Right atrium auricular region (tissue), 2 donors: ENCODE data around the gene SYNDIG1. TPM values are rescaled to one million over a fixed set of nuclear protein-coding genes. Genes with fewer than 3 reads are reported as not detected.

Source experiments
- DNase-seq: peaks from one replicate; pipeline ENCODE4 v3.0.0-alpha.2; 2019; ENCODE audit warnings: low spot score
- H3K27ac ChIP-seq, 2 donors: fragments of 200-600 bp; sonication (generic); 1 replicate in 1 of 2; 2 replicates in 1 of 2; pipeline ENCODE4 v1.5.1; 2016 to 2019
- H3K27me3 ChIP-seq, 2 donors: fragments of 200-600 bp; sonication (generic); one replicate each; pipeline versions ENCODE4 v1.5.1 to v1.6.0; 2017 to 2019
- H3K36me3 ChIP-seq: fragments of 200-600 bp; sonication (generic); one replicate; pipeline ENCODE4 v1.5.1; 2016
- H3K4me1 ChIP-seq, 2 donors: fragments of 200-600 bp; sonication (generic); one replicate each; pipeline versions ENCODE4 v1.5.1 to v1.6.0; 2017 to 2019
- H3K4me3 ChIP-seq, 2 donors: fragments of 200-600 bp; sonication (generic); 1 replicate in 1 of 2; 2 replicates in 1 of 2; pipeline ENCODE4 v1.5.1; 2017 to 2019; ENCODE audit warnings: mild to moderate bottlenecking in 1 of 2, moderate library complexity in 1 of 2
- H3K9me3 ChIP-seq, 2 donors: fragments of 200-600 bp; sonication (generic); one replicate each; pipeline ENCODE4 v1.5.1; 2019
- total RNA-seq, 2 donors: library from RNA; depleted of rRNA; stranded (reverse); fragments of >200 nt; gene quantifications; one replicate each; pipeline ENCODE4 v1.1.0, GENCODE V29; 2016
- TF ChIP-seq, protein P1 (sequence below), 2 donors: fragments of 200-600 bp; sonication (generic); IDR thresholded peaks; one replicate each; pipeline ENCODE4 v1.5.1; 2019; ENCODE audit warnings: antibody characterized with exemption in 2 of 2

SYNDIG1 gene
- total RNA-seq, 2 donors from 2014 or later, result 21.7 to 38.1 TPM

DNA sequence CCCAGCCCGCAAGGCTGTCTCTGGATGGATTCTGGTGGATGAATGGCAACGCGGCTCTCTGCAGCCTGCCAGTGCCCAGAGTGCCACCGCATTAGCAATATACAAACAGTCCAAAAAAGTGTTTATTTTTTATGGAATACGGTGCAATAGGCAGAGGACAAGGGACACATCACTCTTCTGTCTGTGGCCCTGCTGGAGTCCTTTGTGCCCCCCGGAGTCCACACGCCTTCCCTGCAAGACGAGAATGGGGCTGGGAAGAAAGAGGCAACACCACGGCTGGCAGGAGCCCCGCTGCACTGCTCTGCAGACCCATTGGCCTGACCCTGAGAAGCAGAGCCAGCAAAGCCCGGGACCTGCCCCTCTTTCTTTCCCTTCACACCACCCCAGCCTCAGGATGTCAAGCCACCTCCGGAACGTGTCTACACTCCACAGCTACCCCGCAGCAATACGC, 196.3 kb downstream of the SYNDIG1 start:
- Histone ChIP-seq H3K4me1 (peaks cover 0 to 9% of the 10 kb centered on the region in 2 donors), H3K27me3 (no peaks in the 10 kb centered on the region), H3K36me3 (peaks cover 11% of the 10 kb centered on the region), H3K4me3 (no peak overlapping the region), H3K27ac (no peak overlapping the region), H3K9me3 (no peaks in the 10 kb centered on the region)
- TF ChIP-seq, protein P1, sequence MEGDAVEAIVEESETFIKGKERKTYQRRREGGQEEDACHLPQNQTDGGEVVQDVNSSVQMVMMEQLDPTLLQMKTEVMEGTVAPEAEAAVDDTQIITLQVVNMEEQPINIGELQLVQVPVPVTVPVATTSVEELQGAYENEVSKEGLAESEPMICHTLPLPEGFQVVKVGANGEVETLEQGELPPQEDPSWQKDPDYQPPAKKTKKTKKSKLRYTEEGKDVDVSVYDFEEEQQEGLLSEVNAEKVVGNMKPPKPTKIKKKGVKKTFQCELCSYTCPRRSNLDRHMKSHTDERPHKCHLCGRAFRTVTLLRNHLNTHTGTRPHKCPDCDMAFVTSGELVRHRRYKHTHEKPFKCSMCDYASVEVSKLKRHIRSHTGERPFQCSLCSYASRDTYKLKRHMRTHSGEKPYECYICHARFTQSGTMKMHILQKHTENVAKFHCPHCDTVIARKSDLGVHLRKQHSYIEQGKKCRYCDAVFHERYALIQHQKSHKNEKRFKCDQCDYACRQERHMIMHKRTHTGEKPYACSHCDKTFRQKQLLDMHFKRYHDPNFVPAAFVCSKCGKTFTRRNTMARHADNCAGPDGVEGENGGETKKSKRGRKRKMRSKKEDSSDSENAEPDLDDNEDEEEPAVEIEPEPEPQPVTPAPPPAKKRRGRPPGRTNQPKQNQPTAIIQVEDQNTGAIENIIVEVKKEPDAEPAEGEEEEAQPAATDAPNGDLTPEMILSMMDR (IDR thresholded peaks at IDR 0.05), result no peak
- DNase-seq, result no peak

DNA sequence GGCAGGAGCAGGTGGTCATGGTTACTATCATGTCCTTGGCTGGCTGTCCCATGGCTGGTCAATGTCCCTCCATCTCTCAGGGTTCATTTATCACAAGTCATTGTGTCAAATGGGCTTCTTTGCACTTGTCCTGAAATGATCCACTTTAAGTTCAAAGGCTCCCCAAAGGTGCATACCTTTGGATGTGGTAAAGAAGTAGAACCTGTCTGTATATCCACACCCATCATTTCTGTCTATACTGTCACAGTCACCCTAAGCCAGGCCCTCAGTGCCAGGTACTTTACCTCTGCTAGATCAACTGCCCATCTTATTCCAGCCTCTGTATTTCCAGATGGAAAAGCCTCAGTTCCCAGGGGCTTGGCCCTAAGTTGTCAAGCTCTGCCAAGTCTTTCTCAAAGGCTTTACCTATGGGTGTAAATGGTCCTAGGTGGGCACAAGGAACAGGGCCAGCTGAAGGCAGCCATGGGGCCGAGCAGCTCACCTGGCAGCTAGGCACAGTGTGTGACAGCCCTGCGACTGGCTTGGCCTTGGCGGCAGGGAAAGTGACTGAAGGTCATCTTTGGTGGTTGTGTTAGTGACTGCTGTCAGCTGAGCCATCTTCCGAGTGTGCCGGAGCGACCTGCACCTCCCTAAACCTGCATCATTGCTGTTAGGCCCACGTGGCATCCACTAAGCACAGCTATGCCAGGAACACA, 198.4 kb downstream of the SYNDIG1 start:
- TF ChIP-seq, protein P1 (IDR thresholded peaks at IDR 0.05), result no peak
- DNase-seq, result no peak

DNA sequence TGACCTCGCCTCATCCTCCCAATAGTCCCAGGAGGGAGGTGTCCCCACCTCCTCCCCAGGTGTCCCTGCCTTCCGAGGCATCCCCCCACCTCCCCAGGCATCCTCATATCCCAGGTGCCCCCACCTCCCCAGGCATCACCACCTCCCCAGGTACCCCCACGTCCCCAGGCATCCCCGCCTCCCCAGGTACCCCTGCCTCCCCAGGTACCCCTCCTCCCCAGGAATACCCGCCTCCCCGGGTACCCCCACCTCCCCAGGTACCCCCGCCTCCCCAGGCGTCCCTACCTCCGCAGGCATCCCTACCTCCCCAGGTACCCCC, 198.9 kb downstream of the SYNDIG1 start:
- Histone ChIP-seq H3K4me3 (no peak overlapping the region), H3K4me1 (no peaks in the 10 kb centered on the region), H3K9me3 (no peaks in the 10 kb centered on the region), H3K36me3 (peaks cover 11% of the 10 kb centered on the region), H3K27ac (no peak overlapping the region), H3K27me3 (no peaks in the 10 kb centered on the region)
- TF ChIP-seq, protein P1 (IDR thresholded peaks at IDR 0.05), result no peak
- DNase-seq, result no peak

More for the DNA sequence above, 198.4 kb downstream of the SYNDIG1 start:
- Histone ChIP-seq H3K36me3 (peaks cover 11% of the 10 kb centered on the region), H3K27me3 (no peaks in the 10 kb centered on the region), H3K27ac (no peak overlapping the region), H3K4me3 (no peak overlapping the region), H3K9me3 (no peaks in the 10 kb centered on the region), H3K4me1 (peaks cover 0 to 3% of the 10 kb centered on the region in 2 donors)

DNA sequence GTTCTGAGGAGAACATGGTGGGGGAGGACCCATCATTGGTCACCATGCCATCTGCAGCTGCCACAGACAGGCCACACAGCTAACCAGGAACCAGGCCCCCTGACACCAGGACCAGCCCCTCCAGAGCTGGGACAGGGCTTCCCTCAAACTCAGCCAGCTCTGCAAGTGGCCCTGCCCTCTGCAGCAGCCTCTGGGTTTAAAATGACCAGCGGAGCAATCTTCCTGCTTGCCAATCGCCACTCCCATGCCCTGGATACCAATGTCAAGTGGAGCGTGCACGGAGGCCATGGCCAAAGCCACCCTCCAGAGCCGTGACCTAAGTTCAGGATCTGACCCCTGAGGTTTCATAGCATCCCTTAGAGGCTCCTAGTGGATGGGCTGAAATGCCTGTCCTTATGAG, 199.4 kb downstream of the SYNDIG1 start:
- no peak overlapping the region for H3K4me3 ChIP-seq
- no peak for DNase-seq
- TF ChIP-seq, protein P1 (IDR thresholded peaks at IDR 0.05), result no peak
- H3K36me3 ChIP-seq, result peaks cover 11% of the 10 kb centered on the region
- H3K9me3 ChIP-seq, result no peaks in the 10 kb centered on the region
- no peak overlapping the region for H3K27ac ChIP-seq
- H3K4me1 ChIP-seq, result no peaks in the 10 kb centered on the region
- H3K27me3 ChIP-seq, result no peaks in the 10 kb centered on the region

DNA sequence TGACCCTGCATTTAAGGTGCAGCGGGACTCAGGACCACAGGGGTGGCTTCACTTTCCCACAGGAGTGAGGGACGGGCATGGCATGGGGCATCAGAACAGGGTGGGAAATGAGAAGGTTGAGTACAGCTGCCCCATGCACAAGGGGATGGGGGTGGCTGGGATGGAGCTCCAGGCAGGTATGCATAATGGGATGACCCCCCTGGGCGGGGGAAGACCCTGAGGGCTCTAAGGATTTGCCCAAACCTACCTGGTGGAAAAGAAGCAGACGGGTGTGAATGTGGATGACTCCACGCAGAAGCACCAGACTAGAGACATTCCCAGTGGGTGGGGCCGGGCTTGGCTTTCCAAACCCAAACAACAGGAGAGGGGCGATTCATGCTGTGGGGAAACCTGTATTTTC, 200.3 kb downstream of the SYNDIG1 start:
- TF ChIP-seq, protein P1 (IDR thresholded peaks at IDR 0.05), result no peak
- no peaks in the 10 kb centered on the region for H3K4me1 ChIP-seq
- no peak for DNase-seq
- H3K9me3 ChIP-seq, result no peaks in the 10 kb centered on the region
- no peak overlapping the region for H3K27ac ChIP-seq
- no peaks in the 10 kb centered on the region for H3K27me3 ChIP-seq
- no peak overlapping the region for H3K4me3 ChIP-seq
- peaks cover 11% of the 10 kb centered on the region for H3K36me3 ChIP-seq

DNA sequence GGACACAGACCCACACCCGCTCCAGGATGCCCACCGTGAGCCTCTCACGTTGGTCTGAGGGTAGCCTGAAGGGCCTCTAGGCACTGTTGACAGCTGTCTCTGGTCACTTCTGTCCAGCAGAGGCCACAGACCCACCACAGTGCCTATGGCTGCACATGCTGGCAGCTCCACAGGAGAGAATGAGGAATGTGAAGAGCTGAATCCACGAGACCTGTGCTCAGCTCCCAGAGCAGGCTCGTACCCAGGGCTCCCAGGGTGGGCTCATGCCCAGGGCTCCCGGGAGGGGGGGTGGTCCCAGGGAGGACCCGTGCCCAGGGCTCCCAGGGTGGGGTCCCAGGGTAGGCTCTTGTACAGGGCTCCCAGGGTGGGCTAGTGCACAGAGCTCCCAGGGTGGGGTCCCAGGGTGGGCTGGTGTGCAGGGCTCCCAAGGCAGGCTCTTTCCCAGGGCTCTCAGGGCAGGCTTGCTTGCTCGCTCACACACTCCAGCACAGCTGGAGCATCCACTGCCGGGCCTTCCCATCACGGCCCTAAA, 201.0 kb downstream of the SYNDIG1 start:
- no peak for DNase-seq
- Histone ChIP-seq H3K4me1 (no peaks in the 10 kb centered on the region), H3K27ac (no peak overlapping the region), H3K36me3 (peaks cover 11% of the 10 kb centered on the region), H3K4me3 (no peak overlapping the region), H3K27me3 (no peaks in the 10 kb centered on the region), H3K9me3 (no peaks in the 10 kb centered on the region)
- TF ChIP-seq, protein P1 (IDR thresholded peaks at IDR 0.05), result no peak
